Measurements from ENCODE around the gene KLHDC9. TPM values are rescaled to one million over a fixed set of nuclear protein-coding genes. Genes with fewer than 3 reads are reported as not detected.

KLHDC9 gene
- polyA plus RNA-seq, 1 donor, result 0.57 TPM

- no peak for DNase-seq (ENCODE audit: low read depth)
These were observed 21.8 kb upstream of the KLHDC9 start for GRCh38 chr1:161076410-161076809.

GRCh38 chr1:161077426-161077825 is 20.7 kb upstream of the KLHDC9 start:
- no peak for DNase-seq (ENCODE audit: low read depth)

DNA sequence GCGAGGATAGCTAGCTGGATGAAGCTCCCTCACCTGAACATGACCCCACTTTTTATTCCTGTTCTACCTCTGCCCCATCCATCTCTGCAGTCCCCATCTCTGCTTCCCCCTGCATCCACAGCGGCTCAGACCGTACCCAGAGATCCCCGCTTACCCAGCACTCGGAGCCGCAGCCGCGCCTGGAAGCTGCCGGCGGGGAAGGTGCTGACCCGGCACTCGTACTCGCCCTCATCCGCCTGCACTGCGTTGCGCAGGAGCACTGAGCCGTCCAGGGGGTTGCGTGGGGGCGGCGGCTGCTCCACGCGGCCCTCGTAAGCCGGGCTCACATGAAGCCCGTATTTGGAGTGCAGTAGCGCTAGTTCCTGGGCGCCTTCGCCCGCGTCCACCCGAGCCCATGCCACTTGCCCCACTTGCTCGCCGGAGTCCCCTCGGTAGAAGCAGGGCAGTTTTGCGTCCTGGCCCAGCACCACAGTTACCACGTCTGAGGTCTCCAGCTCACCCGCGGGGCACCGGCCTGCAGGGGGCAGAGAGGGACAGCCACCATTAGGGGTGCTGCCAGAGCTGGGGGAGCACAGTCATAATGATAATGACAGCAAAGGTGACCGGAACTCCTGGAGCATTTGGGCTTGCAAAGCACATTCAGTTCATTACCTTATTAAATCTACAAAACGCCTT is 18.6 kb upstream of the KLHDC9 start:
- no peak for DNase-seq (ENCODE audit: low read depth)

GRCh38 chr1:161080441-161081405 is 17.4 kb upstream of the KLHDC9 start:
- no peak for DNase-seq (ENCODE audit: low read depth)

DNA sequence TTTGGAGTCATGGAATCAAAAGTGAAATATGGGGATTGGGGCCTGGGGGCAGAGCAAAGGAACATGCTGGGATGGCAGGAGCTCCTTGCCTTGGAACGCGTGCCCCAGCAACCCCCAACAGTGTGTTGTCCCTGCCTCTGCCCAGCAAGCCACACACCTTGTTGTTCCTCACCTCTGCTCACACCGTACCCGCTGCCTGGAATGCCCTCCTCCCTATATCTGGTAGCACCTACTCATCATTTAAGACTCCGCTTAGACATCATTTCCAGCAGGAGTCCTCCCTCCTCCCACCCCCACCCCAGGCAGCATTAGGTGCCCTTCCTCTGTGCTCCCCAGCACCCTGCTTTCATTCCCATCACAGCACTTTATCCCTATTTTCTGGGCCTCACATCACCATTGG is 16.6 kb upstream of the KLHDC9 start:
- no peak for DNase-seq (ENCODE audit: low read depth)

DNA sequence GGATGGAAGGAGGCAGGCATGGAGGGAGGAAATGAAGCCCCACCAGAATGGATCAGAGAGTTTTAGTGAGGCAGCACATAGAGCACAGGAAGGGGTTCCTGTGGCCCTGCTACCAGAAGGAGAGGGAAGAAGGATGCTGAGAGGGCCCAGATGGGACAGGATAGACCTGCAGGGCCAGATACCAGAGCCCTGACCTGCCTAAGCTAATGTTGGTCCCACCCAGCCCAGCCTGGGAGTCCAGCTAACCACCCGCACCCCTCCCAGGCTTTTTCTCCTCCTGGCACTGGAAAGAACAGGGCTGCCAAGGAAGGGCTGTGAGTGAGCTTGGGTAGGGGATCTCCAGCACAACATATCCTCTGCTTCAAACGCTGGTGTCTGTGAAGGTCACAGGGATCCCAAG is 15.7 kb upstream of the KLHDC9 start:
- DNase-seq (ENCODE audit: low read depth), result no peak

DNA sequence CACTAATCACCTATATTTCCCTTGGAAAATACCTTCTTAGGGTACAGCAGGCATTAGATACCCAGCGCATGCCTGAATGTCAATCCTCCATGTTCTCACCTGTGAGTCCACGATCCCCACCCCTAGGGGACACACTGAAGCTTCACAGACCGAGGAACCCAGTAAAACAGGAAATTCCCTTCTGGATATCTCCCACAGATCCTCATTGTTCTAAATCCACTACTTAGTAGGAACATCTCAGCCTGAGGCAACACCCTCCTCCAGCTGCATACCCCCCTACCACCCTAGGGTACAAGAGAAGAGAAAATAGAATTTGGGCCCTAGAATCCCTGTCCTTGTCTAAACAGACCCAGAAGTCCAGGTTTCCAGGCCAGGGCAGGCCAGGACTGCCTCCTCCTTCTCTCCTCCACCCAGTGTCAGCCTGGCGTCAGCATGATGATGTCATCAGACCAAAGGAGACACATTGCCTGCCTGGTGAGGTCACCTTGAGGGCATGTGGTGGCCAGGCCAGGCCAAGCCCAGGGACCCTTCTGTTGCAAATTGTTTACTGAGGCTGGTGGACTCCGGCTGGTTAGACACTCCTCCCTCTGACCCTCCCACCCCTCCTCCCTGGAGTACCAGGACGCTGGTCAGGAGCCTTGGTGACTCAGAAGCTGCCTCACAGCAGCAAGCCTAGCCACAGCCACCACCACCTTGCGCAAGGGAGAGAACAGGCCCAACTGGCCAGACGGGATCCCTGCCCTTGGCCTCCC is 15.0 kb upstream of the KLHDC9 start:
- no peak for DNase-seq (ENCODE audit: low read depth)

DNA sequence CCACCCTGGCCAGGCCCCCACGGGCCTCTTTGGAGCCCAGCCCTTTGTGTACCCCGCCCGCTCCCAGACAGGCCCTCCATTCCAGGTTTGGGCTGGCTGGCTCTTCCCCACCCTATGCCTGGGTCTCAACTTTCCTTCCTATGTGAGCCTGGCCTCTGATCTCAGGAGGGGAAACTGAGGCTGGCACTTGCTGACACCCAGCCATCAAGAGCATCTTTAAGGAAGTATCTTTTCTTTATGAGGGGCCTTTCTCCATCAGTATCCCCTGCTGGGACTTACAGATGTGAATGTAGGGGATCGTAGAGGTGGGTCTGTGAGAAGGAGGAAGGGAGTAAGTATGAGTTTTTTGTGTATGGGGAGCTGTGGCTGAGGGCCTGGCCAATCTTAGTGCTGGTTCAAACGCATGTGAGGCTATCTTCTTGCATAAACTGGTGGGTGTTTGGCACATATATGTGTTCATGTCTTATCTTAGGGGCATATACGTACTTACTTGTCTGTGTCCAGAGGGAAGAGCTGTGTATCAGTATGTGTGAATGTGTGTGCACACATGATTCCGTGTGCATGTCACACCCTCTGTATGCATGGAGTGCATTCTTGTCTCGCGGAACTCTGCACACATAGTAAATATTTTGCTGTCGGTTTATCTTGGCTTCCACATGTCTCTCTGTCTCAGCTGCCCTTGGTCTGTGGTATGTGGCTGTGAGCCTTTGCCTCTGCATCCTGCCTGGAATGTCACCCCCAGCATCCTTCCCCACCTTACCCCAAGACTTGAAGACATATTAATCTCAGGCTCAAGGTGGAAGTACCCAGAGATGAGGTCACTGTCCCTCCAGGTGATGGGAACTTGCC is 14.2 kb upstream of the KLHDC9 start:
- no peak for DNase-seq (ENCODE audit: low read depth)

GRCh38 chr1:161084597-161084988 is 13.6 kb upstream of the KLHDC9 start:
- no peak for DNase-seq (ENCODE audit: low read depth)

DNA sequence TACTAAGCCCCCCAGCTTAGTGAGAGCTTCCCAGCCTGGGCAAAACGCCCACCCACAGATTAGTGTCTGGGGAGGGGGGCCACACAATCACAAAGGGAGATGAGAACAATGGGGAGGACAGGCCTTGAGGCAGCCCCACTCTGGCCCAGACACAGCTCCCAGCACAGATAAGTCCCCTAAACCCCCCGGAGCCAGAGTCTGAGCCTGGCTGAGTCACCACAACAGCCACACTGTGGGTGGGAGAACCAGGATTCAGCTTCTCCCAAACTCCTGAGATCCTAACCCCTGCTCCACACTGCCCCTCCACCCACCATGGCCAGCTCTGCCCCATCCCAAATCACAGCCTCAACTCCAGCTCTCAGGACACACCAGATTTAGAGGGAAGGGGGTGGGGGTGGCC is 13.0 kb upstream of the KLHDC9 start:
- no peak for DNase-seq (ENCODE audit: low read depth)

- DNase-seq (ENCODE audit: low read depth), result no peak
These were observed 11.7 kb upstream of the KLHDC9 start for GRCh38 chr1:161086457-161086856.

DNA sequence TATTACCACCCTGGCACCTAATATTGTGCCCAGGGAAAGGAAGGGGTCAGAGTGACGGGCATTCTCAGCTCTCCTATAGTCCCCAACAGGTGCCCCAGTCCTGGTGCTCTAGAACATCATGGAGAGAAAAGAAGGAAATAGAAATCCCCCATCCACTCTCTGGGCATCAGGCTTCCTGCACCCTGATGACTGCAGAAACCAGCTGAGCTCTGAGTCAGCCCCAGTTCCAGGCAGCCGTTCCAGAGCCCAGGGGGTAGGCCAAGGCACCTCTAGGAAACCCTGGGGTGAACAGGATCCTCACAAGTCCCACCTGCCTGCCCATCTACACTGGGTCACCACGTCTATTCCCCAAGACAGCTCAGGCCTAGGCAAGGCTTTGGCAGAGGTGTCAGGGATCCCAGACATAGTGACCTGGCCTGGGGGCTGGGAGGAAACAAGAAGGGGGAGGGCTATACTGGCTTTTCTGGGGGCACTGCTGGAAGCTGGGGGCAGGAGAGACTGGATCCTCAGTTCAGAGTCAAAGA is 9.5 kb upstream of the KLHDC9 start:
- DNase-seq (ENCODE audit: low read depth), result no peak

DNA sequence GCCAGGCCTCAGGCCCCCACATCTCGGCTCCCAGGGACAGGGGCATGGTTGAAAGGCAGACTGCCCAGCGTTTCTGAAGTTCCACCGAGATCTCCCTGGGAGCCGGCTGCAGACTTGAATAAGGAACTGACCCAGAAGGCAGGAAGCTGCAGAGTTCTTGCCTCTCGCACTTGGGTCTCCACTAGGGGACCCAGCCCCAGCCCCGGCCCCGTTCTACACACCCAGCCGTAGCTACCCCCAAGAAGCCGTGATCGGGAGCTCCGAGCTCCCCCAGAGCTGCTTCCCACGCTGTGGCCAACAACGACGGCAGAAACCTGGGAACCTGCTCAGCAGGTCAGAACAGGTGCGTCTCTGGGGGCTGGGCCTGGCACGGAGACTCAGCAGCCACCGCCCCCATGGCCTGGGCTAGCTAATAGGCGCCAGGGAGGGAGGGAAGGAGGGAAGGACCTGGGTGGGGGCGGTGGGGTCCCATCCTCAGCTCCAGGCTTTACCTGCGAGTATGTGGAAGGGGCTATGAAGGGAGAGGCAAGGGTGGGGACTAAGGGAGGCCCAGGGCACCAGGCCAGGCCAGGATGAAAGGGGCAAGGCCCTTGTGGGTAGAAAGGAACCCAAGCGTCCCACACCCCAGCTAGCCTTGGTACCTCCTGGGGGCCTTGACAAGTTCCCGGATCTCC is 8.8 kb upstream of the KLHDC9 start, which contains the start of gene NECTIN4:
Gene NECTIN4 (minus strand): TSS at position 308 of the 674 bp plus-strand sequence. CDS start 262 bp downstream, at position 46.
- no peak for DNase-seq (ENCODE audit: low read depth)

- no peak for DNase-seq (ENCODE audit: low read depth)
These were observed 8.2 kb upstream of the KLHDC9 start for GRCh38 chr1:161089938-161090337.

- no peak for DNase-seq (ENCODE audit: low read depth)
These were observed 7.5 kb upstream of the KLHDC9 start for GRCh38 chr1:161090617-161091016.

GRCh38 chr1:161091093-161091492 is 7.1 kb upstream of the KLHDC9 start:
- DNase-seq (ENCODE audit: low read depth), result no peak

GRCh38 chr1:161091796-161092507 is 6.2 kb upstream of the KLHDC9 start:
- no peak for DNase-seq (ENCODE audit: low read depth)

- no peak for DNase-seq (ENCODE audit: low read depth)
These were observed 5.5 kb upstream of the KLHDC9 start for GRCh38 chr1:161092621-161093028.

DNA sequence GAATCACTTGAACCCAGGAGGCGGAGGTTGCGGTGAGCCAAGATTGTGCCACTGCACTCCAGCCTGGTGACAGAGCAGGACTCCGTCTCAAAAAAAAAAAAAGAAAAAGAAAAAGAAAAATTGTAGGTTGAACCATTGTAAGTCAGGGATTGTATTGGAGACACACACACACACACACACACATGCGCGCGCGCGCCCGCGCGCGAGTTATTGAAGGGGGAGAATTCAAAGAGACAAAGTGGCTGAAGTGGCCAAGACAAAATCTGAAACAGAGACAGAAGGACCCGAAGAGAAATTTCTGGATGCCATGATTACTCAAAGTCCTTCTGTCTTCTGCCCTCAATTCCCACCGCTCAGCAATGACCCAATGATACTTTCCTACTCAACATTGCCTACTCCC is 3.7 kb upstream of the KLHDC9 start:
- DNase-seq (ENCODE audit: low read depth), result no peak

- DNase-seq (ENCODE audit: low read depth), result no peak
These were observed 2.9 kb upstream of the KLHDC9 start for GRCh38 chr1:161095230-161095629.
